Measurements from ENCODE around the gene GPR39.
A peak's percentile ranks its signal among the peaks of the same experiment; 100 is the strongest.

GPR39 gene

GRCh38 chr2:132437852-132438669 lies 21.5 kb downstream of the GPR39 start:
- TF ChIP-seq CTCF (IDR thresholded peaks at IDR 0.05; ENCODE audit: low read depth, low read length, missing control alignments): no peak
- DNase-seq (ENCODE audit: low read depth): no peak
- no peak overlapping the region for H3K4me3 ChIP-seq (ENCODE audit: low read depth, low read length)
- in situ Hi-C loops (cut with HindIII; ENCODE audit: low sequenced_read_pairs): no loop called here

- no peak for TF ChIP-seq CTCF (IDR thresholded peaks at IDR 0.05; ENCODE audit: low read depth, low read length, missing control alignments)
- in situ Hi-C loops (cut with HindIII; ENCODE audit: low sequenced_read_pairs): no loop called here
- peak; percentile 36 for DNase-seq (ENCODE audit: low read depth)
- H3K4me3 ChIP-seq (ENCODE audit: low read depth, low read length): no peak overlapping the region
Observed at GRCh38 chr2:132438691-132439090, 22.1 kb downstream of the GPR39 start.

- in situ Hi-C loops (cut with HindIII; ENCODE audit: low sequenced_read_pairs): no loop called here
- peak; percentile 10 for TF ChIP-seq CTCF (IDR thresholded peaks at IDR 0.05; ENCODE audit: low read depth, low read length, missing control alignments)
- DNase-seq (ENCODE audit: low read depth): peak; percentile 69
- H3K4me3 ChIP-seq (ENCODE audit: low read depth, low read length): no peak overlapping the region
Observed at GRCh38 chr2:132439703-132440398, 23.2 kb downstream of the GPR39 start.

- in situ Hi-C loops (cut with HindIII; ENCODE audit: low sequenced_read_pairs): no loop called here
Observed at GRCh38 chr2:132441051-132441450, 24.4 kb downstream of the GPR39 start.

GRCh38 chr2:132442278-132442677 lies 25.7 kb downstream of the GPR39 start:
- in situ Hi-C loops (cut with HindIII; ENCODE audit: low sequenced_read_pairs): no loop called here
- H3K4me3 ChIP-seq (ENCODE audit: low read depth, low read length): no peak overlapping the region
- DNase-seq (ENCODE audit: low read depth): no peak
- no peak for TF ChIP-seq CTCF (IDR thresholded peaks at IDR 0.05; ENCODE audit: low read depth, low read length, missing control alignments)

More at GRCh38 chr2:132441051-132441450, 24.4 kb downstream of the GPR39 start:
- H3K4me3 ChIP-seq (ENCODE audit: low read depth, low read length): no peak overlapping the region
- TF ChIP-seq CTCF (IDR thresholded peaks at IDR 0.05; ENCODE audit: low read depth, low read length, missing control alignments): no peak
- no peak for DNase-seq (ENCODE audit: low read depth)

GRCh38 chr2:132443106-132443505 lies 26.5 kb downstream of the GPR39 start:
- no peak for TF ChIP-seq CTCF (IDR thresholded peaks at IDR 0.05; ENCODE audit: low read depth, low read length, missing control alignments)

More at GRCh38 chr2:132443106-132443505, 26.5 kb downstream of the GPR39 start:
- in situ Hi-C loops (cut with HindIII; ENCODE audit: low sequenced_read_pairs): no loop called here
- H3K4me3 ChIP-seq (ENCODE audit: low read depth, low read length): no peak overlapping the region
- no peak for DNase-seq (ENCODE audit: low read depth)

Data from astrocyte of the cerebellum (primary cell).